GM23248 (cell line): ENCODE measurements around the gene ABLIM1.

Source experiments
- EZH2 ChIP-seq: fragments of 200-600 bp; sonication (generic); IDR thresholded peaks from 2 replicates; pipeline ENCODE4 v1.6.1; 2018; ENCODE audit warnings: antibody characterized with exemption, mild to moderate bottlenecking; ENCODE audit not compliant: insufficient read depth, poor library complexity, severe bottlenecking
- EZH2phosphoT487 ChIP-seq: fragments of 200-600 bp; sonication (generic); IDR thresholded peaks from 2 replicates; pipeline ENCODE4 v1.6.1; 2018; ENCODE audit warnings: antibody characterized with exemption, moderate library complexity, mild to moderate bottlenecking, low read depth; ENCODE audit not compliant: insufficient read depth

GRCh38 chr10:114631666-114632417 is 26.2 kb downstream of the ABLIM1 start:
- TF ChIP-seq EZH2, result no peak
- TF ChIP-seq EZH2phosphoT487, result no peak
